Left lung (tissue), 10 donors: ENCODE results near the gene WDR18. TPM values are rescaled to one million over a fixed set of nuclear protein-coding genes. Genes with fewer than 3 reads are reported as not detected.

ENCODE experiments used
- ATAC-seq: fragments of 200-7000 bp; cut with Tn5 transposase; one replicate; pipeline ENCODE4 v1.9.1; 2020; ENCODE audit warnings: moderate library complexity
- DNase-seq, 4 donors: peaks; one replicate each; pipeline ENCODE4 v3.0.0-alpha.2; 2013 to 2020
- H3K27ac ChIP-seq, 2 donors: fragments of 200-600 bp; sonication (generic) in 1 of 2; one replicate each; pipeline versions ENCODE4 v1.5.0 to v1.8.0; 2020 to 2021
- H3K27me3 ChIP-seq, 2 donors: fragments of 200-600 bp; sonication (generic) in 1 of 2; one replicate each; pipeline versions ENCODE4 v1.5.0 to v1.8.0; 2020 to 2021
- H3K36me3 ChIP-seq, 2 donors: fragments of 200-600 bp; sonication (generic) in 1 of 2; one replicate each; pipeline versions ENCODE4 v1.5.0 to v1.8.0; 2020 to 2021
- H3K4me1 ChIP-seq, 2 donors: fragments of 200-600 bp; one replicate each; pipeline ENCODE4 v1.8.0; 2021
- H3K4me3 ChIP-seq, 2 donors: fragments of 200-600 bp; sonication (generic) in 1 of 2; one replicate each; pipeline versions ENCODE4 v1.5.0 to v1.8.0; 2020 to 2021; ENCODE audit warnings: mild to moderate bottlenecking in 1 of 2
- H3K9me3 ChIP-seq, 2 donors: fragments of 200-600 bp; sonication (generic) in 1 of 2; one replicate each; pipeline versions ENCODE4 v1.5.0 to v1.8.0; 2020 to 2021
- CTCF ChIP-seq, 2 donors: fragments of 200-600 bp; sonication (generic) in 1 of 2; IDR thresholded peaks; one replicate each; pipeline versions ENCODE4 v1.5.0 to v1.8.0; 2021; ENCODE audit warnings: antibody characterized with exemption in 2 of 2
- intact Hi-C, 2 donors: fragments of 100-400 bp; cut with DNase I; formaldehyde crosslinking; loops; one replicate each; pipeline versions ENCODE4 v1.11.2 to v1.14.2; 2022
- polyA plus RNA-seq, 6 donors: library from polyadenylated mRNA; unstranded; fragments of 120-200 nt; gene quantifications; one replicate each; pipeline ENCODE4 v1.2.1, GENCODE V29; 2013; ENCODE audit not compliant: insufficient read length in 6 of 6
- total RNA-seq, 2 donors: library from RNA; stranded (reverse); fragmentation: NEBNext Ultra II Directional; extraction: Animal tissue kit (Norgen Biotek cat#: 25700); gene quantifications; one replicate each; pipeline ENCODE4 v1.2.1, GENCODE V29; 2021
- donor health status: DM: no; HTN: yes; CAD: no.
- donor health status: DM: no; HTN: no; CAD: no.

Gene WDR18
- total and polyA plus RNA-seq, 8 donors: 26.6 to 40.7 (median 35.4) TPM

GRCh38 chr19:962683-963400 lies 21.3 kb upstream of the WDR18 start:
- Histone ChIP-seq H3K27ac (no peak overlapping the region), H3K4me1 (no peaks in the 10 kb centered on the region), H3K27me3 (no peaks in the 10 kb centered on the region), H3K36me3 (peaks cover 0 to 74% of the 10 kb centered on the region in 2 donors), H3K9me3 (no peaks in the 10 kb centered on the region), H3K4me3 (no peak overlapping the region)
- ATAC-seq: no peak
- no peak for TF ChIP-seq CTCF (IDR thresholded peaks at IDR 0.05)
- intact Hi-C loops: no loop called here
- peak in 1 of 4 donors; percentile 41 for DNase-seq

- peaks cover 0 to 79% of the 10 kb centered on the region in 2 donors for H3K36me3 ChIP-seq
- H3K27ac ChIP-seq: no peak overlapping the region
- no peak for ATAC-seq
- no peak overlapping the region for H3K4me3 ChIP-seq
- no peak for TF ChIP-seq CTCF (IDR thresholded peaks at IDR 0.05)
- H3K9me3 ChIP-seq: no peaks in the 10 kb centered on the region
- no peaks in the 10 kb centered on the region for H3K27me3 ChIP-seq
- no peaks in the 10 kb centered on the region for H3K4me1 ChIP-seq
- DNase-seq: peak in 1 of 4 donors; percentile 72
- intact Hi-C loops: no loop called here
Measured at GRCh38 chr19:963486-963951, 20.6 kb upstream of the WDR18 start.

GRCh38 chr19:964116-964520 lies 20.0 kb upstream of the WDR18 start:
- TF ChIP-seq CTCF (IDR thresholded peaks at IDR 0.05): no peak
- Histone ChIP-seq H3K36me3 (peaks cover 0 to 79% of the 10 kb centered on the region in 2 donors), H3K4me1 (no peaks in the 10 kb centered on the region), H3K4me3 (no peak overlapping the region), H3K9me3 (no peaks in the 10 kb centered on the region), H3K27ac (no peak overlapping the region), H3K27me3 (no peaks in the 10 kb centered on the region)
- DNase-seq (peak in 1 of 4 donors; percentile 46), ATAC-seq (no peak)
- intact Hi-C loops: no loop called here

- Histone ChIP-seq H3K4me3 (no peak overlapping the region), H3K27ac (no peak overlapping the region), H3K27me3 (no peaks in the 10 kb centered on the region), H3K4me1 (no peaks in the 10 kb centered on the region), H3K9me3 (peaks cover 0 to under 1% of the 10 kb centered on the region in 2 donors), H3K36me3 (peaks cover 0 to 79% of the 10 kb centered on the region in 2 donors)
- intact Hi-C loops: no loop called here
- DNase-seq: peak in 1 of 4 donors; percentile 51
- no peak for ATAC-seq
- TF ChIP-seq CTCF (IDR thresholded peaks at IDR 0.05): no peak
Measured at GRCh38 chr19:964761-965694, 19.1 kb upstream of the WDR18 start.
